Muscle of back (tissue), 11 donors: ENCODE measurements around the gene TAF10. TPM values are rescaled to one million over a fixed set of nuclear protein-coding genes. Genes with fewer than 3 reads are reported as not detected.

Experiments used
- DNase-seq, 3 donors: peaks; one replicate each; pipeline versions ENCODE4 v3.0.0 to v3.0.0-alpha.2; 2013
- polyA plus RNA-seq, 10 donors: library from polyadenylated mRNA; unstranded; fragments of 120-200 nt; gene quantifications; one replicate each; pipeline ENCODE4 v1.2.1, GENCODE V29; 2013; ENCODE audit not compliant: insufficient read length in 10 of 10

The TAF10 gene
- polyA plus RNA-seq, 10 donors: 96.4 to 127 (median 108) TPM

GRCh38 chr11:6646071-6646470 lies 34.1 kb upstream of the TAF10 start:
- peak; percentile 65 to 93 (median 82) for DNase-seq

GRCh38 chr11:6642957-6643356 lies 30.9 kb upstream of the TAF10 start:
- no peak for DNase-seq

GRCh38 chr11:6640985-6641701 lies 29.1 kb upstream of the TAF10 start:
- no peak for DNase-seq

GRCh38 chr11:6640036-6640984 lies 28.3 kb upstream of the TAF10 start:
- DNase-seq: no peak

GRCh38 chr11:6638429-6638828 lies 26.4 kb upstream of the TAF10 start:
- no peak for DNase-seq

GRCh38 chr11:6637871-6638270 lies 25.9 kb upstream of the TAF10 start:
- peak in 2 of 3 donors; percentile 53 to 60 for DNase-seq

GRCh38 chr11:6636480-6636879 lies 24.5 kb upstream of the TAF10 start:
- DNase-seq: no peak

GRCh38 chr11:6635082-6635932 lies 23.3 kb upstream of the TAF10 start:
- peak in 1 of 3 donors; percentile 83 for DNase-seq

GRCh38 chr11:6634534-6634933 lies 22.5 kb upstream of the TAF10 start:
- DNase-seq: no peak

- DNase-seq: no peak
Measured at GRCh38 chr11:6633422-6634408, 21.7 kb upstream of the TAF10 start.

GRCh38 chr11:6632116-6633073 lies 20.4 kb upstream of the TAF10 start:
- no peak for DNase-seq

GRCh38 chr11:6631361-6631890 lies 19.4 kb upstream of the TAF10 start:
- no peak for DNase-seq

GRCh38 chr11:6630632-6631291 lies 18.7 kb upstream of the TAF10 start:
- no peak for DNase-seq

GRCh38 chr11:6629892-6630631 lies 18.0 kb upstream of the TAF10 start:
- DNase-seq: no peak

GRCh38 chr11:6629573-6629891 lies 17.5 kb upstream of the TAF10 start:
- no peak for DNase-seq

- no peak for DNase-seq
Measured at GRCh38 chr11:6628526-6628925, 16.5 kb upstream of the TAF10 start.

GRCh38 chr11:6627762-6628241 lies 15.8 kb upstream of the TAF10 start:
- DNase-seq: no peak
